Stimulated activated naive CD4-positive, alpha-beta T cell (primary cell): ENCODE data around the gene SPG7.
"Not testable (repeated sequence)": the region's sequence is repeated elsewhere in the genome, so short reads cannot be mapped to it uniquely, and the experiment has no call there.

ENCODE experiments used
- DNase-seq, 6 experiments: peaks; one replicate each; lab custom pipeline; 2025; lab: John Stamatoyannopoulos, UW

SPG7 gene

DNA sequence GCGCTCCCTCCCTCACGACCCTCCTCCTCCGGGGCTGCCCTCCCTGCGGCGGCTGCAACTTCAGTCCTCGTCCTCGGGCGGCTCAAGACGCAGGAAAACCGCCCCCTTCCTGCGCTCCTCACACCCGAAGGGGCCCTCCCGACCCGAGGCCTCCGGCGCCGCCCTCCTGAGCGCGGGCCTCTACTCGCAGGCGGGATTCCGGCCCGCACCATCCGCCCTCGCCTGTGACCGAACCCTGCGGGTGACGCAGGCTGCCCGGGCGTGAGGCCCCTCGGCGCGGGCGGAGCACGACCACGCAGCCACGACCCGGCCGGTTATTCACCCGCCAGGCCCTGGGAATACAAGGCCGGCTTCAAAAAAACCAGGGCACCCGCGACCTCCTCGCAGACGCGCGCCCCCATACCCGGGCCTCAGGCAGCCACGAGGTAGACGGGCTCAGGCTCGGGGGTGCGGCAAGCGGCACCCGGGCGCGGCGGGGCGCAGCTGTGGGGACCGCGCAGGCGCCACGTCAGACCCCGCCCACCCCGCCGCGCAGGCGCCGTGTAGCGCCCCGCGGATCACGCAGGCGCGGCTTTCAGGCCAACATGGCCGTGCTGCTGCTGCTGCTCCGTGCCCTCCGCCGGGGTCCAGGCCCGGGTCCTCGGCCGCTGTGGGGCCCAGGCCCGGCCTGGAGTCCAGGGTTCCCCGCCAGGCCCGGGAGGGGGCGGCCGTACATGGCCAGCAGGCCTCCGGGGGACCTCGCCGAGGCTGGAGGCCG is at the start of gene SPG7:
TSS of gene SPG7 (plus strand) at position 570 of the 757 bp plus-strand sequence. CDS start at position 585, 15 bp downstream.
- peak; percentile 83 to 94 (median 88) for DNase-seq

DNA sequence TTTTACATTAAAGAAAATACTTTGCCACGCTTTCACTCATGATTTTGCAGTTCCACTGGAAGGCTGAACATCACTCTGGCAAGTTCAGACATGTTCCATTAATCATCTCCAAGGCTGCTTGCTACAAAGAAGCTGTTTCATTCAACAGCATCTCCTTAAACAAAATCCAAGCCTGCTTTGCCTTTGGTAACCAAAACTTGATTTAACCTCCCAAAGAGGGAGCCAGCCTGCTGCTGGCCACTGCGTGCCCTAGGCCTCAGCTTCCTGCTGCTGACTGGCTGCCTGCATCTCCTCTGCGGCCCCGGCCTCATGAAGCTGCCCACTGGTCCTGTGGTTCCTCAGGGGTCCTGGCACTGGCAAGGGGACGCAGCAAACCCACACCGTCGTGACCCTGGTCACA is 49.7 kb upstream of the SPG7 start:
- no peak for DNase-seq

DNA sequence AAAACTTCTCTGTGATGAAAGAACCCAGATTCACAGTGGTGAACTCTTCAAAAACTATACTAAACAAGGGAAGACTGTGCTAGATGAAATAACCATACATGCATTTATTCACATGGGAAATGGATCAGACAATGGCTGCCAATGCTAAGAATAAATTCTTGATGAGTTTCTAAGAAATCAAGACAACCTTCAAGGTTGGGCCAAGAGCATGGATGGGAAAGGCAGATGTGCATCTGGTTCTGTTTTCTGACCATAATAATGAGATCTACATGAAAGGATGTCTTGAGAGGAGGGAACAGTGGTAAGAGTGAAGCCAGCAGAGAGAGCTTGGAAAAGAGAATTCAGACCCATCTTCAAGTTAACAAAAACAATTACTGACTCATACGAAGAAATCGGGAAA is 49.2 kb upstream of the SPG7 start:
- DNase-seq, result no peak

DNA sequence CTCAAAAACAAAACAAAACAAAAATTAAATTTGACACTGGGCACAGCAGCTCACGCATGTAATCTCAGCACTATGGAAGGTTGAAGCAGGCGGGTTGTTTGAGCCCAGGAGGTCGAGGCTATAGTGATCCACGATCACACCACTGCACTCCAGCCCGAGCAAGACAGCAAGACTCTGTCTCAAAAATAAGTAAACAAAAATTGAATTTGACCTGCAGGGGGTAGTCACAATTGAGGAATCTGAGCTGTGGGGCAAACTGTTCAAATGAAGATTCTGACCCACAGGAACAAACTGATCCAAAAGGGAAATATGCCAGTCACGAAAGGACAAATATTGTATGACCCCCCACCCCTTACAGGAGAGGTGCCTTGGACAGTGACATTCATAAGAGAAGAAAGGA is 47.6 kb upstream of the SPG7 start:
- no peak for DNase-seq

DNA sequence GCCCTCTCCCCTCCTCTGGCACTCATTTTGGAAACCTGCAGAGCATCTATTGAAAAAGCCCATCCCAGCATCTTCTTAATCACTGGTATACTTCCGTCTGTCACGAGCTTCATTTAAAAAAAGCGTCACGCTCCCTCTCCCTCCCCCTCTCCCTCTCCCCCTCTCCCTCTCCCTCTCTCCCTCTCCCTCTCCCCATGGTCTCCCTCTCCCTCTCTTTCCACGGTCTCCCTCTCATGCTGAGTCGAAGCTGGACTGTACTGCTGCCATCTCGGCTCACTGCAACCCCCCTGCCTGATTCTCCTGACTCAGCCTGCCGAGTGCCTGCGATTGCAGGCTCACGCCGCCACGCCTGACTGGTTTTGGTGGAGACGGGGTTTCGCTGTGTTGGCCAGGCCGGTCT is 46.3 kb upstream of the SPG7 start:
- not testable (repeated sequence) for DNase-seq

DNA sequence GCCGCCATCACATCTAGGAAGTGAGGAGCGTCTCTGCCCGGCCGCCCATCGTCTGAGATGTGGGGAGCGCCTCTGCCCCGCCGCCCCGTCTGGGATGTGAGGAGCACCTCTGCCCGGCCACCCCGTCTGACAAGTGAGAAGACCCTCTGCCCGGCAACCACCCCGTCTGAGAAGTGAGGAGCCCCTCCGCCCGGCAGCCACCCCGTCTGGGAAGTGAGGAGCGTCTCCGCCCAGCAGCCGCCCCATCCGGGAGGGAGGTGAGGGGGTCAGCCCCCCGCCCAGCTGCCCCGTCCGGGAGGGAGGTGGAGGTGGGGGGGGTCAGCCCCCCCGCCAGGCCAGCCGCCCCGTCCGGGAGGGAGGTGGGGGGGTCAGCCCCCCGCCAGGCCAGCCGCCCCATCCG is 45.6 kb upstream of the SPG7 start:
- DNase-seq, result not testable (repeated sequence)

DNA sequence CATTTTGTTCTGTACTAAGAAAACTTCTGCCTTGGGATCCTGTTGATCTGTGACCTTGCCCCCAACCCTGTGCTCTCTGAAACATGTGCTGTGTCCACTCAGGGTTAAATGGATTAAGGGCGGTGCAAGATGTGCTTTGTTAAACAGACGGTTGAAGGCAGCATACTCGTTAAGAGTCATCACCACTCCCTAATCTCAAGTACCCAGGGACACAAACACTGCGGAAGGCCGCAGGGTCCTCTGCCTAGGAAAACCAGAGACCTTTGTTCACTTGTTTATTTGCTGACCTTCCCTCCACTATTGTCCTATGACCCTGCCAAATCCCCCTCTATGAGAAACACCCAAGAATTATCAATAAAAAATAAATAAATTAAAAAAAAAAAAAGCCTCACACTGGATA is 44.9 kb upstream of the SPG7 start:
- not testable (repeated sequence) for DNase-seq

DNA sequence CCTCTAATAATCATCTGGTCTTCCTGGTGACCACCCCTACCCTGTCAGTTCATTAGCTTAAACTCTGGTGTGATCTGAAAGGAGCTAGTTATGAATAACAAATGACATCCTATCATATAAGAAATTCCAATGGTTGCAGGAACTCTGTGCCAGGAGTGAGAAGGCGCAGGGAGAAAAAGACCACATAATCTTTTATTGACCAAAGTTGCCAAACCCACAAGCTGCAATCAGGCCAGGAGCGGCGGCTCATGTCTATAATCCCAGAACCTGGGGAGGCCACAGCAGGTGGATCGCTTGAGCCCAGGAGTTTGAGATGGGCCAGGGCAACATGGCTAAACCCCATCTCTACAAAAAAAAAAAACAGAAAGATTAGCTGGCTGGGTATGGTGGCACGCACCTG is 41.3 kb upstream of the SPG7 start:
- DNase-seq, result no peak

DNA sequence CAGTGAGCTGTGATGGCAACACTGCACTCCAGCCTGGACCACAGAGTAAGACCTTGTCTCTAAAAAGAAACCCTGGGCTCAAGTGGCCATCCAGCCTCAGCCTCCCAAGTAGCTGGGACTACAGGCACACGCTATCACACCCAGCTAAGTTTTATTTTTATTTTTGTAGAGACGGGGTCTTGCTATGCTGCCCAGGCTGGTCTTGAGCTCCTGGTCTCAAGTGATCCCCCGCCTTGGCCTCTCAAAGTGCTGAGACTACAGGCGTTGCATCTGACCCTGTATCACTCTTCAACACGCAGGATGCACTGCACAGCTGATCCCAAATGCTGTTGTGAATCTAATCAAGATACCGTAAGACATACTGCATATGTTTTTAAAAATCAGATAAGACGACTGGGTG is 40.8 kb upstream of the SPG7 start:
- no peak for DNase-seq

DNA sequence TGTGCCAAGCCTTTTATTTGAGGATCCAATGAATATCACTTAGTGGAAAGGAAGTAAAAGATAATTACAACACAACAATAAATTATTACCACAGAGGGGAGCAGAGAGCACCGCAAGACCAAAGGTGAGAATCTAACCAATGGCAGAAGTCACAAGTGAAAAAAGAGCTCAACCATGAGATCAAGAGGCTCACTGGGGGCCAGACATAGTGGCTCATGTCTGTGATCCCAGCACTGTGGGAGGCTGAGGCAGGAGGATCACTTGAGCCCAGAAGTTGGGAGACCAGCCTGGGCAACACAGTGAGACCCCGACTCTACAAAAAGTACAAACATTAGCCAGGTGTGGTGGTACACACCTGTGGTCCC is 35.5 kb upstream of the SPG7 start:
- no peak for DNase-seq

DNA sequence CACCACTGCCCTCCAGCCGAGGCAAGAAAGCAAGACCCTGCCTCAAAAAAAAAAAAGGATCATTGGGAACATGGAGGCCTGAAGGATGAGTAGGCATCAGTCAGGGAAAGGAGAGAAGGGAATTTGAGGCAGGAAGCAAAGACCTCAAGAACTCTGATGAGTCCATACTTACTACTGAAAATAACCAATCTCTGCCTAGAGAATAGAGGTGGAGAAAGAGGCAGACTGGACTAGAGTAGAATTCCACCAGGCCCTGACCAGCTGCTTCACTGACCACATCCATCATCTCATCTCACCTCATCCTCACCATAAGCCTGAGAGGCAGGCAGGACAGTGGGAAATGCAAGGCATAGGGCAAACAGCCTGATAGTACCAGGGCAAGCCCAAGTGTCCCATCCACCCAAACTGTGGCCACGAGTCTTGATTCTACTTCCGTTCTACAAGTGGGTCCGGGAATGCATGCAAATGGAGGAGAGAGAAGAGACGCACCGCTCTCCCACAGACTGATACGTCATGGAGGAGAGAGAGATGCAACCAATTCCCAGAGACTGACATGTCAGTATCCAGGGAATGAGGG is 35.0 kb upstream of the SPG7 start:
- no peak for DNase-seq

DNA sequence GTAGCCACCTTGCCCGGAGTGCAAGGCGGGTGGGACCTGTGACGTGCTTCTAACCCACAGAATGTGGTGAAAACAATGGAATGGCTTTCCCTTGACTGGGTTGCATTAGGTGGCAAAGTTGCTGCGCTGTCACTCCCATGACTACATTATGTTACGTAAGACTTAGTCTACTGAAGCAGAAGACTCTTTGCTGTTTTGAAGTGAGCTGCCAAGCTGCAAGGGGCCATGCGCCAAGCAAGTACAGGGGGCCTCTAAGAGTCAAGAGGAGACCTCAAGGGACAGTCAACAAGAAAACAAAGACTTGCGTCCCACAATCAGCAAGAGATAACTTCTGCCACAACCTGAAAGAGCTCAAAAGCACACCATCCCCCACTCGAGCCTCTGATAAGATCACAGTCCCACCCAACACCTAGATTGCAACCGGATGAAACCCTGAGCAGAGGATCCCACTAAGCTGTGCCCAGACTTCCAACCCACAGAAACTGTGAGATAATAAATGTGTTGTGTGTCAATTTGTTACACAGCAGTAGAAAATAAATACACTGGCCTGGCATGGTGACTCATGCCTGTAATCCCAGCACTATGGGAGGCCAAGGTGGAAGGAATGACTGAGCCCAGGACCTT is 34.3 kb upstream of the SPG7 start:
- DNase-seq, result no peak

DNA sequence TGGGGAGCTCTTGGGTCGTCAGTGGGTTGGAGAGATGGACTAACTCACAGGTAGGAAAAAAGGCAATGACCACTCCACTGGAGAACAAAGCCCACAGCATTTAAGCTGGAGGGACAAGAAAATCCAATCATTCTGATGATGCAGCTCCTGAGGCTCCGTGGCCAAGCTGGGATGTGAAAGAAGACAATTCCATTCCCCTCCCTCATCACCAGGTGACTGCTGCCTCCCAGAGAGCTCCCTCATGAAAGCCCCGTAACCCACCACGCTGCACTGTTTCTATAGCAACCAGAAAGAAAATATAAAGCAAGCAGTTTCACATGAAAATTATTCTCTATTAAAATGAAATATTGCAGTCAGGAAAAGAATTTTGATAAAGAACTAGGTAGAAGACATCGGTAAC is 33.1 kb upstream of the SPG7 start:
- DNase-seq, result no peak

DNA sequence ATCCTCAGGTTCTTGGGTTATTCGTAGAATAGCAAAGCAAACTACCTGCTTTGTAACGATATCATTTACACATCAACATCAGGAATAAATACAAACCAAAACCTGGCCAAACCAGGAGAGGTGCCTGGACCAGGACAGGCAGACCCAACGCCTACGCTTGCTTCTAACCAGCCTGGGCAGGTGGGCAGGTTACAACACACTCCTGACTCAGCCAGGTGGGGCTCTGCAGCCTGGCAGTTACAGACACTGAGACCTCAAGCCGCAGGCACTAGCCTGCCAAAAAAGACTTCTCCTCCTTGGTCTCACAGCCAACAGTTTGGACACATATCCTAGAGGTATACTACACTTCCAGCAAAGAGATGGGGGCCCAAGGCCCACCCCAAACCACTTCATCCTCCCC is 31.8 kb upstream of the SPG7 start:
- no peak for DNase-seq

DNA sequence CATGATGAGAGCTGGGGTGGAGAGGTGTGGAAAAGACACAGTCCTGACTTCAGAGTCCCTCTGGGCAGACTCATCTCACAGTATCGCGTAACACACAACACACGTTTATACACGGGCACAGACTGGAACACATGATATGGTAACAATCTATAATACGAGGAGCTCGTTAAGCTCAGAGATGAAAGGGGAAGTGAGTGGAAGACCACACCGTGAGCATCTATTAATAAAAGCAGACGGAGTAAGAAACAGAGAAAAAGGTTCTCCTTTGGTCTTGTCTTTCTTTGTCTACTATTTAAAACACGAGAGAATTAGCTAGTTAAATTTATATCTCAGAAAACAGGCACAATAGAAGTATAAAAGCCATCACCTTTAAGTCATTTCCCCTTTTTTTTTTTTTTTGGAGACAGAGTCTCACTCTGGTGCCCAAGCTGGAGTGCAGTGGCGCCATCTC is 31.4 kb upstream of the SPG7 start:
- no peak for DNase-seq

DNA sequence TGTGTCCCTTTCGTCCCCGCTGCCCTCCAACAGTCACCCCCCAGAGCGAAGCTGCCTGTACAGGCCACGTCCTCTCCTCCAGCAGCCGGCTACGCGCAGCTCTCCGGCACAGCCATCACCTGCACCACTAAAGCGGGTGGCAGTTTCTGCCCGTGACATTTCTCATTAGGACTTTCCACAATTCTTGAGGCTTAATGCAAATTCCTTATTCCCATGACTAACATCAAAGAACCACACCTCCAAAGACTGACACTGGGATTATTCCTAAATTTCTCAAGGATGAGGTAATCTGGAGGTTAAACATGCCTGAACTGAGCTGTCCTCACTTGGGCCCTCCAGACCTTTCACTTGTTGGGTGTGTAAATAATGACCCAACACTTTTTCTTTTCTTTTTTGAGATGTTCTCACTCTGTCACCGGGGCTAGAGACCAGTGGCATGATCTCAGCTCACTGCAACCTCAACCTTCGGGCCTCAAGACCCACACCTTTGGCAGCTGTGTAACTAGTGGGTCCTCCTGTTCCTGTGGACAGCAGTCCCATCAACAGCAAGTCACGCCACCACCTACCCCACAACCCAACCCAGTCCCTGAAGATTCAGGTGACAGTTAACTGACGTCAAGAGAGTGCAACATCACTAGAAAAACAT is 29.5 kb upstream of the SPG7 start:
- peak in 1 of 6 experiments; percentile 24 for DNase-seq

DNA sequence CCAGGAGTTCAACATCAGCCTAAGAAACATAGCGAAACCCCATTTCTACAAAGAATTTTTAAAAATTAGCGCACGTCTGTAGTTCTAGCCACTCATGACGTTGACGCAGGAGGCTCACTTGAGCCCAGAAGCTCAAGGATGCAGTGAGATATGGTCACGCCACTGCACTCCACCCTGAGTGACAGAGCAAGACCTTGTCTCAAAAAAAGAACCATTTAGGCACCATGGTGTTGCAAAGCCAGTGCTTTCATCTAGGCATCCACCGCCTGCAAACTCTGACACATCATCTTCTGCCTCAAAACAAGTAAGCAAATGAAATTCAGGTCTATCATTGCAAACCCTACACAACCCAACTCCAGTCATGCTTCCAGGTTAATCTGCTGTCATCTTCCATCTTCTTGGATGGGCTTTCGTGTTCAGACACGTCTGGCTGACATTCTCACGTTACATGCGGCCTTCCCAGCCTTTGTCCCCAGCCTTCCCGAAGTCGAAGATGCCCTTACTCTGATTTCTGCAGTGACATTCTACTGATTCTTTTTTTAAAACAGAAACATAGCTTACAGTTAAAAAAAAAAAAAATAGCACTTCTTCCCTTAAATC is 26.7 kb upstream of the SPG7 start:
- no peak for DNase-seq

DNA sequence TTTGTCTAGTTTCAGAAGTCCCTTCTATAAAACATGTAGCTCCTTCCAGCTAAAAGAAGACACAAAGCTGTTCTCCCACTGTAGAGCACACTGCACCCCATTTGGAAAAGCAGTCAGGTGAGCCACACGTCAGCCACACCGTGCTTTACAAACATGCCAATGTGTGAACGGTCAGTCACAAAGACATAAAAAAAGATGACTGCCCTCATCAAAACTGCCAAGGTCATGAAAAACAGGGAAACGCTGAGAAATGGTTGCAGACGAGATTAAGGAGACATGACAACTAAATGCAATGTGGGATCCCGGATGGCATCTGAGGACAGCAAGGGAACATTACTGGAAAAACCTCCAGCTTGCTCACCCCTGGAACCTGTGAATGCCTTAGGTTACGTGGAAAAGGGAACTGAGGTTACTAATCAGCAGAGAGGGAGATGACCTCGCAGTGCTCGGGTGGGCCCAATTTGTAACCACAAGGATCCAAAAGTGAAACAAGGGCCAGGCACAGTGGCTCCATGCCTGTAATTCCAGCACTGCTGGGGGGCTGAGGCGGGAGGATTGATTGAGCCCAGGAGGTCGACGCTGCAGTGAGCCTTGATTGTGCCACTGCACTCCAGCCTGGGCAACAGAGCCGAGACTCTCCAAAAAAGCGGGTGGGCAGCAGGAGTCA is 25.9 kb upstream of the SPG7 start:
- no peak for DNase-seq

DNA sequence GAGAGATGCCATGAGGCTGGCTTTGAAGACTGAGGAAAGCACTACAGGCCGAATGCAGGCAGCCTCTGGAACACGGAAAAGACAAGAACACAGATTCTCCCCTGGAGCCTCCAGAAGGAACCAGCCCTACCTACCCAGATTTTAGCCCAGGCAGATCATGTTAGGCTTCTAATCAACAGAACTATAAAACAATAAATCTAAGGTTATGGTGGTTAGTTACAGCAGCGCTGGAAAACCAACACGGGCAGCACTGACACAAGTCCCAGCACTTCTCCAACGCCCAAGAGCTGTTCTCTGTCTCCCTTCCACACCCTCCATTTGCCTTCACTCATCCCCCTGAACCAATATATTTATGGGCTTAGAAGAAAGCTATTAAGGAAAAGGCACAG is 25.4 kb upstream of the SPG7 start:
- DNase-seq, result no peak

DNA sequence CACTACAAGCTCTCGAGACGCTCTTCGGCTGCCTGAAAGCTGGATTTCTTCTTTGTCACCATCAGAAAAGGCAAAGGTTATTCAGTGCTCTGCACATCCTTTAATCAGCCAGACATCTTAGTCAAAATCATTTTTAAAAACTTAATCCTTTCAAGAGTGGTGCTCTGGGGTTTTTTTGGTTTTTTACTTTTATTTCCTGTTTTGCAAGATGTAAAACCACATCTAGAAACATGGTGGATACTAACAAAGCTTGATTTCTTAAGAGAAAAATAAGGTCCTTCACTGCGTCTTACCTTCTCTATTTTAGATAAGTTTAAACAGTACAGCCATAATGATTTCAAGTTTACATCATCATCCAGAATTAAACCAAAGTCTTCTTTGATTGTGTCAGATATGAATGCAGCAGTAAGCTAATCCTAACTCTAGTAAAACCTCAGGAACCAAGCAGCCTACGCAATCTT is 24.1 kb upstream of the SPG7 start:
- DNase-seq, result peak in 3 of 6 experiments; percentile 78 to 84 (median 82)

DNA sequence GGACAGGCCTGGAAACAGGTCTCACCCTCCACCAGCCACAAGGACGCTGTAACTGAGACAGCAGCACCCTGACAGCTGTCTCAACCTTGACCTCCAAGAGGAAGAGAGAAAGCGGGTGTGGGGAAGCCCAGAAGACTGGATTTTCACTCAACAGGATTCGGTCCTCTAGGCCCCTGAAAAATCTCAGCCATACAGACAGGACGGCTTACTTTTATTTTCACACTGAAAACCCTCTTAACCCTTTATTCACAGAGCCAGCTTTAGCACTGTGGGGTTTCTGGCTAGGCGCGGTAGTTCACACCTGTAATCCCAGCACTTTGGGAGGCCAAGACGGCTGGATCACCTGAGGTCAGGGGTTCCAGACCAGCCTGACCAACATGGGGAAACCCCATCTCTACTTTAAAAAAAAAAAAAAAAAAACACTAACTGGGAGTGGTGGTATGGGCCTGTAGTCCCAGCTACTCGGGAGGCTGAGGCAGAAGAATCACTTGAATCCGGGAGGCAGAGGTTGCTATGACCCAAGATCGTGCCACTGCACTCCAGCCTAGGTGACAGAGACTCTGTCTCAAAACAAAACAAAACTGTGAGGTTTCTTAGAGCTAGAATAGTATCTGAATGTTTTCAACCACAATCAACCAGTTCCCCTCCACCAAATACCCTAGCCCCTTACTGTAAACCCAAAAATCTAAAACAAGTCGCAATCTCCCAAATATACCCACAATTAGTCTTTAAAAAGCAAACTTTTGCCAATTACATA is 23.1 kb upstream of the SPG7 start:
- DNase-seq, result peak in 2 of 6 experiments; percentile 14 to 18
